Body of pancreas (tissue), 4 donors: ENCODE results near the gene SLC6A7. TPM values are rescaled to one million over a fixed set of nuclear protein-coding genes. Genes with fewer than 3 reads are reported as not detected.

Source experiments
- ATAC-seq: fragments of 150-250 bp; one replicate; pipeline ENCODE4 v1.9.1; 2016
- DNase-seq, 4 donors: peaks; one replicate each; pipeline ENCODE4 v3.0.0-alpha.2; 2019
- H3K27ac ChIP-seq, 4 donors: fragments of 200-600 bp; sonication (generic); 1 replicate in 3 of 4; 2 replicates in 1 of 4; pipeline versions ENCODE4 v1.5.1 to v1.6.1; 2016 to 2019; ENCODE audit warnings: mild to moderate bottlenecking in 1 of 4, mixed read lengths in 1 of 4, moderate library complexity in 1 of 4
- H3K27me3 ChIP-seq, 2 donors: fragments of 200-600 bp; sonication (generic); one replicate each; pipeline ENCODE4 v1.6.0; 2016; ENCODE audit warnings: mild to moderate bottlenecking in 1 of 2
- H3K36me3 ChIP-seq, 2 donors: fragments of 200-600 bp; sonication (generic); replicated peaks in 1 of 2; 2 replicates each; pipeline ENCODE4 v1.5.1; 2016; ENCODE audit warnings: low read depth in 2 of 2; ENCODE audit not compliant: insufficient read depth in 1 of 2
- H3K4me1 ChIP-seq: fragments of 200-600 bp; sonication (generic); one replicate; pipeline ENCODE4 v1.6.0; 2016
- H3K4me3 ChIP-seq, 2 donors: fragments of 200-600 bp; sonication (generic); 1 replicate in 1 of 2; 2 replicates in 1 of 2; pipeline ENCODE4 v1.5.1; 2016 to 2019
- H3K9me3 ChIP-seq, 3 donors: fragments of 200-600 bp; sonication (generic); 1 replicate in 2 of 3; 2 replicates in 1 of 3; pipeline ENCODE4 v1.5.1; 2016
- CTCF ChIP-seq, 7 experiments: fragments of 450-650 bp in 4 of 7; fragments of 200-600 bp in 3 of 7; sonication (generic) in 3 of 7; IDR thresholded peaks; one replicate each; pipeline ENCODE4 v1.5.1; 2016 to 2019; ENCODE audit warnings: antibody characterized with exemption in 7 of 7
- POLR2A ChIP-seq, 3 donors: fragments of 450-650 bp; IDR thresholded peaks; one replicate each; pipeline ENCODE4 v1.6.1; 2016; ENCODE audit warnings: antibody characterized with exemption in 3 of 3, mild to moderate bottlenecking in 2 of 3
- WGBS, 2 donors: methylation state at CpG; one replicate each; pipeline ENCODE4 v1.1.5; 2017; 5-methylcytosine and 5-hydroxymethylcytosine counted together
- intact Hi-C: fragments of 100-400 bp; cut with DNase I; formaldehyde crosslinking; loops from one replicate; pipeline ENCODE4 v1.15.1; 2023
- total RNA-seq, 2 donors: library from RNA; depleted of rRNA; stranded (reverse); fragments of >200 nt; gene quantifications; one replicate each; pipeline ENCODE4 v1.1.0, GENCODE V29; 2016

Gene SLC6A7
- total RNA-seq, 2 donors from 2014 or later = not detected

- ATAC-seq (no peak), DNase-seq (no peak)
- H3K4me3 ChIP-seq = no peak overlapping the region
- H3K27me3 ChIP-seq = no peaks in the 10 kb centered on the region
- TF ChIP-seq POLR2A (IDR thresholded peaks at IDR 0.05) (no peak), CTCF (IDR thresholded peaks at IDR 0.05) (no peak)
- intact Hi-C loops = no loop called here
- 80 to 82% methylated on average over 5 of the region's 5 CpGs for WGBS, 2 donors
- H3K27ac ChIP-seq = no peak overlapping the region
- H3K4me1 ChIP-seq = no peaks in the 10 kb centered on the region
- H3K9me3 ChIP-seq = no peaks in the 10 kb centered on the region
- no peaks in the 10 kb centered on the region for H3K36me3 ChIP-seq
Measured at GRCh38 chr5:150146235-150146634, 43.6 kb upstream of the SLC6A7 start.

- Histone ChIP-seq H3K27me3 (no peaks in the 10 kb centered on the region), H3K4me3 (no peak overlapping the region), H3K36me3 (no peaks in the 10 kb centered on the region), H3K9me3 (no peaks in the 10 kb centered on the region), H3K4me1 (no peaks in the 10 kb centered on the region), H3K27ac (no peak overlapping the region)
- DNase-seq (no peak), ATAC-seq (no peak)
- TF ChIP-seq POLR2A (IDR thresholded peaks at IDR 0.05) (no peak), CTCF (IDR thresholded peaks at IDR 0.05) (no peak)
- 91 to 92% methylated on average over 10 to 14 of the region's 14 CpGs for WGBS, 2 donors
- intact Hi-C loops = no loop called here
Measured at GRCh38 chr5:150146862-150147601, 42.8 kb upstream of the SLC6A7 start.

GRCh38 chr5:150147670-150148069 is 42.2 kb upstream of the SLC6A7 start:
- Histone ChIP-seq H3K36me3 (no peaks in the 10 kb centered on the region), H3K27ac (no peak overlapping the region), H3K27me3 (no peaks in the 10 kb centered on the region), H3K4me1 (no peaks in the 10 kb centered on the region), H3K4me3 (no peak overlapping the region), H3K9me3 (no peaks in the 10 kb centered on the region)
- 79 to 82% methylated on average over 6 to 7 of the region's 7 CpGs for WGBS, 2 donors
- intact Hi-C loops = no loop called here
- ATAC-seq (no peak), DNase-seq (no peak)
- no peak for TF ChIP-seq POLR2A (IDR thresholded peaks at IDR 0.05)
- no peak for TF ChIP-seq CTCF (IDR thresholded peaks at IDR 0.05)

GRCh38 chr5:150148117-150148927 is 41.5 kb upstream of the SLC6A7 start:
- ATAC-seq (no peak), DNase-seq (no peak)
- no peak overlapping the region for H3K4me3 ChIP-seq
- 80 to 91% methylated on average over 9 to 11 of the region's 11 CpGs for WGBS, 2 donors
- no peaks in the 10 kb centered on the region for H3K36me3 ChIP-seq
- H3K27ac ChIP-seq = peak overlapping the region in 1 of 4 donors; percentile 11
- TF ChIP-seq CTCF (IDR thresholded peaks at IDR 0.05) (no peak), POLR2A (IDR thresholded peaks at IDR 0.05) (no peak)
- intact Hi-C loops = no loop called here
- no peaks in the 10 kb centered on the region for H3K4me1 ChIP-seq
- H3K27me3 ChIP-seq = no peaks in the 10 kb centered on the region
- no peaks in the 10 kb centered on the region for H3K9me3 ChIP-seq
